RWPE1 (cell line): Measurements from ENCODE around the gene ADCYAP1.

ENCODE experiments used
- CTCF ChIA-PET: fragments of 350-600 bp; sonication (Branson Sonifier 250); formaldehyde crosslinking; extraction: SDS; loops from one replicate; lab custom pipeline; 2021; lab: Yijun Ruan, JAX
- POLR2A ChIA-PET: fragments of 400-600 bp; formaldehyde crosslinking; extraction: SDS; loops from one replicate; lab custom pipeline; 2020; ENCODE audit warnings: antibody characterized with exemption; ENCODE audit not compliant: low non-redundant PET; lab: Yijun Ruan, JAX
- DNase-seq: peaks from one replicate; pipeline ENCODE4 v3.0.0; 2012; ENCODE audit warnings: low spot score
- H3K27ac ChIP-seq: fragments of 450-650 bp; 2 replicates; pipeline ENCODE4 v1.5.1; 2017
- CTCF ChIP-seq: fragments of 450-650 bp; conservative IDR thresholded peaks from 2 replicates; pipeline ENCODE4 v1.5.1; 2017; ENCODE audit warnings: low read depth, mild to moderate bottlenecking

ADCYAP1 gene

GRCh38 chr18:936941-937340, 32.3 kb downstream of the ADCYAP1 start:
- ChIA-PET POLR2A (no interaction called here), CTCF (interaction anchor here (0.8 kb wide), 1 partner anchor 25 kb away, joined by 3 read pairs; no protein-coding TSS in a partner anchor)
- H3K27ac ChIP-seq, result no peak overlapping the region
- TF ChIP-seq CTCF, result no peak
- DNase-seq, result no peak

- ChIA-PET CTCF (no interaction called here), POLR2A (no interaction called here)
- DNase-seq, result peak; percentile 74
- TF ChIP-seq CTCF, result no peak
- H3K27ac ChIP-seq, result no peak overlapping the region
Measured at GRCh38 chr18:939166-939565, 34.5 kb downstream of the ADCYAP1 start.

- ChIA-PET CTCF (no interaction called here), POLR2A (no interaction called here)
- H3K27ac ChIP-seq, result no peak overlapping the region
- TF ChIP-seq CTCF, result no peak
- DNase-seq, result no peak
Measured at GRCh38 chr18:939958-940357, 35.3 kb downstream of the ADCYAP1 start.

GRCh38 chr18:941331-941730, 36.7 kb downstream of the ADCYAP1 start:
- POLR2A ChIA-PET, result no interaction called here
- CTCF ChIA-PET, result interaction anchor here (0.6 kb wide), 1 partner anchor 23 kb away, joined by 5 read pairs; no protein-coding TSS in a partner anchor

GRCh38 chr18:944440-944839, 39.8 kb downstream of the ADCYAP1 start:
- H3K27ac ChIP-seq, result no peak overlapping the region
- DNase-seq, result peak; percentile 26
- CTCF ChIA-PET, result no interaction called here
- no peak for TF ChIP-seq CTCF
- POLR2A ChIA-PET, result no interaction called here

More at GRCh38 chr18:941331-941730, 36.7 kb downstream of the ADCYAP1 start:
- no peak for DNase-seq
- no peak for TF ChIP-seq CTCF
- H3K27ac ChIP-seq, result no peak overlapping the region

GRCh38 chr18:949724-950631, 45.3 kb downstream of the ADCYAP1 start:
- H3K27ac ChIP-seq, result no peak overlapping the region
- ChIA-PET POLR2A (no interaction called here), CTCF (no interaction called here)
- TF ChIP-seq CTCF, result no peak
- DNase-seq, result no peak
